Measurements from ENCODE around the gene NDUFB10. TPM values are rescaled to one million over a fixed set of nuclear protein-coding genes. Genes with fewer than 3 reads are reported as not detected.
"Not testable (repeated sequence)": the region's sequence is repeated elsewhere in the genome, so short reads cannot be mapped to it uniquely, and the experiment has no call there.

The NDUFB10 gene
- 100 to 1,000 TPM; 129 to 144 (median 136) TPM for polyA plus RNA-seq (ENCODE audit: insufficient read length in 4 of 4)

DNA sequence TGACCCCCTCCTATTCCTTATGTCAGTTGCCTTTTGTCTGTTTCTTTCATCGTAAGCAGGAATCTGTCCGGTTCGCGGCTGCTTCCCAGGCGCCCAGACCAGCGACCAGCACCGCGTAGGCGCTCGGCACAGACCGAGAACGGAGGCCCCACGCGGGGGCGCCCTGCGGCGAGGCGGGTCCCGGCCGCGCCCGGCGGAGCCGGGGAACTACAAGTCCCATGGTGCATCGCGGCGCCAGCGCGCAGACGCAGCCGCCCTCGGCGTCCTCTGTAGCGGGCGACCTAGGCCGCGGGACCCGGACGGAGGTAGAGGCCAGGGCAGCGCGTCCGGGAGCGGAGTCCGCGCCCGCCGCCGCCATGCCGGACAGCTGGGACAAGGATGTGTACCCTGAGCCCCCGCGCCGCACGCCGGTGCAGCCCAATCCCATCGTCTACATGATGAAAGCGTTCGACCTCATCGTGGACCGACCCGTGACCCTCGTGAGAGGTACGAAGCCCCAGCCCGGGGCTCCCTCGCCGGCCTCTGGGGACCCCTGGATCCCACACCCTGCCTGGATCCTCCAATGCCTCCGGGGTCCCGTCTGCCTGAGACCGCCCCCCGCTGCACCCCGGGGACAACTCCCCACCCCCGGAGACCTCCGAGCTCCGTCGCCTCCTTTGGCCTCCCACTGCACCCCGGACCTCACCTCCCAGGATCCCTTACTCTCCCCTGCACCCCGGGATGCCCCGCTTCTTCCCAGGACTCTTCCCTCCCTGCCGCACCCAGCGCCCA lies at the start of gene NDUFB10:
Gene NDUFB10 (plus strand): TSS at position 270 of the 771 bp plus-strand sequence. CDS start 87 bp downstream, at position 357.
- peak in 3 of 4 donors; percentile 68 to 78 (median 76) for DNase-seq (ENCODE audit: low read depth in 4 of 4, low spot score in 2 of 4)

- no peak for DNase-seq (ENCODE audit: low read depth in 4 of 4, low spot score in 2 of 4)
Measured at GRCh38 chr16:1909561-1910231, 49.6 kb upstream of the NDUFB10 start.

DNA sequence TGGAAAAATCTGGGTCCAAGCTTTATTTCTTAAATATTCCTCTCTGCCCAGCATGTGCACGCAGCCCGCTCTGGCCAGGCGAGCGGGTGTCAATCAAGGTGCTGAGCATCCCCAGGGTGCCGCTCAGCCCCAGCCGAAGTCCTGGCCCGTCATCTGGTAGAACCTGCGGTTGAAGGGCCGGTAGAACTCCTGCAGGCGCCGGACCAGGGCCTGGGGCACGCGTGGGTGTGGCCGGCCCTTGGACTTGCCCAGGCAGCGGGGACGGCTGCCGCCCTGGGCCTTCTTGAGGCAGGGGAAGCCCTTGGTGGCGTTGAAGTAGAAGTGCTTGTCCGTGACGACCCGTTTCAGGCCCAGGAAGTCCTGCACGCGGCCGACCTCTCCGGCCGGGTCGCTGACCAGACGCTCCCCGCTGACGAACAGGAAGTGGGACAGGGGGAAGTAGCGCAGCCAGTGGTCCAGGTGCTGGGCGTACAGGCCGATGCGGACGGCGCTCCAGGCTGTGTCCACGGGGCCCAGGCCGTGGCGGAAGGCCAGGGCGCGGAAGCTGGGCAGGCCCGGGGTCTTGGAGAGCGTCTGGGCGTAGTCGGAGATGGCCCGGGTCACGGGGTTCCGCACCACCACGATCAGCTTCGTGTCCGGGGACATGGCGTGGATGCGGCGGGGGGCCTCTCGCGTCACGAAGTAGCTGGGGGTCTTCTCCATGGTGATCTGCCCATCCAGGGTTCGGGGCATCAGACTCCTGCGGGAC lies 47.7 kb upstream of the NDUFB10 start:
- DNase-seq (ENCODE audit: low read depth in 4 of 4, low spot score in 2 of 4) = no peak

DNA sequence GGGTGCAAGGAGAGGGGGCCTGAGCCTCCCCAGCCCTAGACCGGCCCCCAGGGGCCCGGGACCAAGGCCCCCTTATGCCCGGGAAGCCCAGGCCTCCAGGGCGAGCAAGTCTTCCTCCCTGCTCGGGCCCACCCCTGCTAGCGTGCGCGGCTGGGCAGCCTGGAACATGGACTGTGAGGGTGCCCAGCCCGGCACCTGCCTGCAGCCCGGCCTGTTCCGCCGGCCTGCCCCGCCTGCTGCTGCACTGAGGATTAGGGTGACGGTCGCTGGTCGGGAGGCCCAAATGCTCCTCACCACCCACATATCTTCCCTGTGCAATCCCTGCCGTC lies 47.2 kb upstream of the NDUFB10 start:
- DNase-seq (ENCODE audit: low read depth in 4 of 4, low spot score in 2 of 4) = no peak

GRCh38 chr16:1913327-1914083 lies 45.8 kb upstream of the NDUFB10 start:
- DNase-seq (ENCODE audit: low read depth in 4 of 4, low spot score in 2 of 4) = no peak

GRCh38 chr16:1914084-1914608 lies 45.2 kb upstream of the NDUFB10 start:
- DNase-seq (ENCODE audit: low read depth in 4 of 4, low spot score in 2 of 4) = no peak

DNA sequence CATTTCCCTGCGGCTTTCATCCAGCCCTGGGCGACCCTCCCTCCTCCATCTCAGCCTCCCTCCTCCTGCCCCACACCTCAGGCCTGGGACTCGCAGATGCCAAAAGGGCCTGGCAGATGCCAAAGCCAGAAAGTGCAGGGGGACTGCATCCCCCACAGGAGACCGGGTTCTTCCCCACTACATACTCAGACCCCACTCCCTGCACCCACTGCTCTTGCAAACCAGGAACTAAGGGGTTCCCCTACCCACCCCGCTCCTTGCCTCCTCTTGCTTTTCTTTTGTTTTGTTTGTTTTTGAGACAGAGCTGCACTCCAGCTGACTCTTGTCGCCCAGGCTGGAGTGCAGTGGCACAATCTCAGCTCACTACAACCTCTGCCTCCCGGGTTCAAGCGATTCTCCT lies 44.4 kb upstream of the NDUFB10 start:
- no peak for DNase-seq (ENCODE audit: low read depth in 4 of 4, low spot score in 2 of 4)

DNA sequence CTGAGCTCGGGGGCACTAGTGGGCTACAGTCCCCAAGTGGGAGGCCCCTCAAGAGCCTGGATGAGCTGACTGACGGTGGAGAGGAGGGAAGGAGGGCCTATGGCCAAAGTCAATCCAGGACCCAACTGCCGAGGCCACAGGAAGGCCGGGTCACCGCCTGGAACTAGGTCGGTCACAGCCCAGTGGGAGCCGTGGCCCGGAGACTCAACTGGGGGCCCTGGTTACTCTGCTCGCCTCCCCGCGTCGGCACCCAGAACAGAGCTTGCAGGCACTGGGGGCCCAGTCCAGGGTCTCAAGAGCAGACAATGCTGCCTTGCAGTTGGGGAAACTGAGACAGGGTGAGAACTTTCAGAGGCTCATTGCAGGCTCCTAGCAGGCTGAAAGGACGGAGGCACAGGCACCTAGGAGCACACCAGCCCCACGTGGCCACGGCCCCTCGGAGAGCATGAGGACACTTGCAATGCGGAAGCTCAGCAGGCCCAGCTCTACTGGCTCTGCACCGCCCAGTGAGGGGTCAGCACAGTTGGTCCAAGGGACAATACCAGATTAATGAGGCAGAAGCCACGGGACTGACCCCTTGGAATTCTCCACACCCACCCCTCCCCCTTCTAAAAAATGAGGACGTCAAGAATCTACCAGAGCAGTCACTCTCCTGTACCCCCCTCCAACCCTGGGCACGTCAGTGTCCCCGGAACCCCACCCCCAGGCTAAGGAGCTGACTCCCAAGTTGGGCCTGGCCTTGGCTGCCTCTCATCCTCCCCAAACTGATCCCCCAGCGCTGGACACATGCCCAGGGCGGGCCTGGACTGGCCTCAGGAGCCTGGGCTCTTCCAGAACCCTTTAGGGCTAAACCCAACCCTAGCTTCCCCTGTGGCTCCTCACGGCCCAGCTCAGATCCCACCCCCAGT lies 43.4 kb upstream of the NDUFB10 start:
- no peak for DNase-seq (ENCODE audit: low read depth in 4 of 4, low spot score in 2 of 4)

DNA sequence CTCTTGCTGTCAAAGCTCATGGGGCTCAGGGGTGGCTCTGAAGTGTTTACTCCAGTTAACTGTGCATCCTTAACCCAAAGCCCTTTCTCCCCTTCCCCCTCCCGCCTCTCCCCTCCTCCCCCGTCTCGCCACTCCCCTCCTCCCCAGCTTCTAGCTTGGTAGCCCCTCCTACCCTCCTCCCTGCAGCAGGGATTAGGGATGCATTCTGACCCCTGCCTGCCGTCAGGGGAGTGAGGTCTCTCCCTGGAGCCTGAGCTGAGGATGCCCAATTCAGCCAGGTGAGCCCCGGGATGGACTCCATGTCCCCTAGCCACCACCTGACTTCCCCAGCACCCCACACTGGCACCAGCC lies 42.7 kb upstream of the NDUFB10 start:
- DNase-seq (ENCODE audit: low read depth in 4 of 4, low spot score in 2 of 4) = no peak

DNA sequence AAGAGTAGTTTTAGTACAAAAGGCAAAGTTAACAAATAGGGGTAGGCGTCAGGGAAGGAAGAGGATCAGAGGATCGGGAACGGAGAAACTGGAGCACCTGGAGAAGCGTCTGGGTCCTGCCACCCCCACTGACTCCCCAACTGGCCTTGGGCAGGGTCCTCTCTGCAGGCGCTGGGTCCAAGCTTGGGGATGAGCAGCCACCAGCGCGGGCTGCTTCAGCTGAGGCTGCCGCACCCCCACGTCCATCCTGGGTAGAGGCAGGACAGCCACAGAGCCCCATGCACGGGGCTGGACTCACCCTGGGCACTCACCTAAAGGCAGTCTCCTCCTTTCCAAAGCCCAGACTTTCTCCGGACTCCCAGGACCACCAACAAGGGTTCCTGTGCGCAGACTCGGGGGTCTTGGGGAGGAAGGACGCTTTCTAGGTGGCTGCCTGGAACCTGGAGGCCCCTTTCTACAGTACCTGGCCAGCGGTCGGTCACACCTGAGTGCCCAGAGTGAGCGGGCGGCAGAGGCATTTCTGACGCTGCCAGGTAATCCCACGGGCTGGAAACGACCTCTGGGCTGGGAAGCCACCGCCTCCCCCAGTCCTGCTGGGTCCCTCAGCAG lies 42.2 kb upstream of the NDUFB10 start:
- DNase-seq (ENCODE audit: low read depth in 4 of 4, low spot score in 2 of 4) = no peak

DNA sequence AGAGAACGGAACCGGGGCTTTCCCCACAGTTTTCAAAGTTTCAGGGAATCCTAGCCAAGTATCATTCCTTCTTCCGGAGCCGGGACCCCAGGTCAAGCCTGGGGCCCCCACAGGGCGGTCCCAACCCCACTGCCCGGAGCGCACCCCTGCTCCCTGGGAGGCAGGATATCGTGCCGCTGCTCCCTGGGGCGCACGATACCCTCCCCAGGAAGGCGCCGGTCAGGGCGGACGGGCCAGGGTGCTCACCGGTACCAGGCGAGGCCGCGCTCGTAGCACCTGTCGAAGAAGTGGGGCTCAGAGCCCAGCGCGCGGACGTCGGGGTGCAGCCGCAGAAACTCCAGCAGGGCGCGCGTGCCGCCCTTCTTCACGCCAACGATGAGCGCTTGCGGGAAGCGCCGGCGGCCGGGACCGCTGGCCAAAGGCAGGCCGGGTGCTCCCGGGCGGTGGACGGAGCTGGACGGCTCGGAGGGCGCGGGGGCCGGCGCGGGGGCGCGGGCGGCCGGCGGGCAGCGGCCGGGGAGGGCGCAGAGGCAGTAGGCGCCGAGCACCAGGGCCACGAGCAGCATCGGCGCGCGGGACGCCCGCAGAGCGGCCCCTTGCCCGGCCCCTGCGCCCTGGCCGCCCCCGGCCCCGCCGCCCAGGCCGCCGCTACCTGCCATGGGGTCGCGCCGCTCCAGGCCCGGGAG lies 41.5 kb upstream of the NDUFB10 start:
- DNase-seq (ENCODE audit: low read depth in 4 of 4, low spot score in 2 of 4) = no peak

GRCh38 chr16:1918351-1919326 lies 40.7 kb upstream of the NDUFB10 start, which contains the start of gene HS3ST6:
TSS of gene HS3ST6 (minus strand) at chr16:1918415. CDS start at chr16:1918323, 92 bp downstream.
- no peak for DNase-seq (ENCODE audit: low read depth in 4 of 4, low spot score in 2 of 4)

DNA sequence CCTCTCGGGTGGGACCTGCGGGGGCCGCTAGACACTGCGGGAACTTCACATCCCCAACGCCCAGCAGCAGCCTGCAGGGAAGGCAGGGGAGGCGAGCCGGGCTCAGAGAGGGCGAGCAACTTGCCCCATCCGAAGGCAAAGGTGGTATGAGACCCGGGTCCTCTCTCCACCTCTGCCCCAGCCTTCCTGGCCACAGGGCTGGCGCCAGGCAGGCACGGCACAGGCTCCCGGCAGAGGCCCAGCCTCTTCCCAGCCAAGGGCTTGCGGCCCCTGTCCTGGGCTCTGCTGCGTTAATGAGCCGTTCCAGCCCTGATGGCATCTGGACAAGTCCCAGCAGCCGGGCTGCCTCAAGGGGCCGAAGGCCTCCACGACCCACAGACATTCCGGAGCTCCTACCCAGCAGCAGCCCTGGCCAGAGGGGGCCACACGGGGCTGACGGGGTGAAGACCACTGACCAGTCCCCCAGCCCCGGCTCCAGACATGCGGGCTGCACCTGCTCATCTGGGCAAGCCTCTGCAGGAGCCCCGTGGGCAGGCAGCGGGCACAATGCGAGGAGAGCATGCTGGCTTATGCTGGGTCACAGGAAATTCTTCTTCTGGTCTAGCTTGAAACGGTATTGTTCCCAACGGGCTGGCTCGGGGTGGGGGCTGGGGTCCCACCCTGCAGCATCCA lies 39.9 kb upstream of the NDUFB10 start:
- DNase-seq (ENCODE audit: low read depth in 4 of 4, low spot score in 2 of 4) = no peak

DNA sequence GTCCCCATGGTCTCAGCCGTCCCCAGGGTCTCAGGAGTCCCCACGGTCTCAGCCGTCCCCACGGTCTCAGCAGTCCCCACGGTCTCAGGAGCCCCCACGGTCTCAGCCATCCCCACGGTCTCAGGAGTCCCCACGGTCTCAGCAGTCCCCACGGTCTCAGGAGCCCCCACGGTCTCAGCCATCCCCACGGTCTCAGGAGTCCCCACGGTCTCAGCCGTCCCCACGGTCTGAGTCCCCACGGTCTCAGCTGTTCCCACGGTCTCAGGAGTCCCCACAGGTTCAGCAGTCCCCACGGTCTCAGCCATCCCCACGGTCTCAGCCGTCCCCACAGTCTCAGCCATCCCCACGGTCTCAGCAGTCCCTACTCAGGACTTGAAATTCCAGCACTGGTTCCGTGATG lies 39.2 kb upstream of the NDUFB10 start:
- not testable (repeated sequence) for DNase-seq (ENCODE audit: low read depth in 4 of 4, low spot score in 2 of 4)

- no peak for DNase-seq (ENCODE audit: low read depth in 4 of 4, low spot score in 2 of 4)
Measured at GRCh38 chr16:1920727-1921171, 38.6 kb upstream of the NDUFB10 start.

DNA sequence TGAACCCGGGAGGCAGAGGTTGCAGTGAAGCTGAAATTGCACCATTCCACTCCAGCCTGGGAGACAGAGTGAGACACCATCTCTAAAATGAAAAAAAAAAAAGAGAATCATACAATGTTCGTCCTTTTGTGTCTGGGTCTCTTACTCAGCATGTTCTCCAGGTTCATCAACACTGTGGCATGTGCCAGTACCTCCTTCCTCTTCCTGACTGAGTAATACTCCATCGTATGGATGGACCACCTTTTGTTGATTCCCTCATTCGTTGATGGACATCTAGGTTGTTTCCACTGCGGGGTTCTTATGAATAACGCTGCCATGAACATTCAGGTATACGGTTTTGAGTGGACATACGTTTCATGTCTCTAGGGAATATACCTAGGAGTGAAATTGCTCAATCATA lies 37.0 kb upstream of the NDUFB10 start:
- no peak for DNase-seq (ENCODE audit: low read depth in 4 of 4, low spot score in 2 of 4)
